ENCODE measurements around the gene TUBB2A. TPM values are rescaled to one million over a fixed set of nuclear protein-coding genes. Genes with fewer than 3 reads are reported as not detected.
"Not testable (repeated sequence)": the region's sequence is repeated elsewhere in the genome, so short reads cannot be mapped to it uniquely, and the experiment has no call there.

TUBB2A gene
- total RNA-seq, 4 donors from 2014 or later = 104 to 219 (median 142) TPM

DNA sequence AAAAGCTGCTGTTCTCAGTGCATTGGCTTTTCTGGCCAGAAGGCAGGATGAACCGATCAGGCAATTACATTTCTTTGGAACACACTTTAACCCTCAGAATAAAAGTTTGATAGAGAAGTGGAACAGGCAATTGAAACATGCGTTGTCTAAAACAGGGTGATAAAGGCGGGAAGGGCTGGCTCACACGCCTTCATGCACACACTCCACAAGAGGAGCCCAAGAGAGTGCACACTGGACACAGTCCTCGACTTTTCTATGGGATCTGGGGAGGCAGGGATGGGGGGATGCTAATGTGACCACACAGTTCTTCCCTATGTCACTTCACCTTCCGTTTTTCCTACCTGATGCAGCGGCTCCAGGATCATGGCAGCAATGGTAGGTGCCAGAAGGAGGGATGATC lies 30.9 kb upstream of the TUBB2A start:
- 86 to 93% methylated on average over 7 of the region's 7 CpGs for WGBS, 2 donors
- no peak overlapping the region for H3K4me3 ChIP-seq (ENCODE audit: low read depth, poor library complexity, severe bottlenecking)
- TF ChIP-seq, protein P1, sequence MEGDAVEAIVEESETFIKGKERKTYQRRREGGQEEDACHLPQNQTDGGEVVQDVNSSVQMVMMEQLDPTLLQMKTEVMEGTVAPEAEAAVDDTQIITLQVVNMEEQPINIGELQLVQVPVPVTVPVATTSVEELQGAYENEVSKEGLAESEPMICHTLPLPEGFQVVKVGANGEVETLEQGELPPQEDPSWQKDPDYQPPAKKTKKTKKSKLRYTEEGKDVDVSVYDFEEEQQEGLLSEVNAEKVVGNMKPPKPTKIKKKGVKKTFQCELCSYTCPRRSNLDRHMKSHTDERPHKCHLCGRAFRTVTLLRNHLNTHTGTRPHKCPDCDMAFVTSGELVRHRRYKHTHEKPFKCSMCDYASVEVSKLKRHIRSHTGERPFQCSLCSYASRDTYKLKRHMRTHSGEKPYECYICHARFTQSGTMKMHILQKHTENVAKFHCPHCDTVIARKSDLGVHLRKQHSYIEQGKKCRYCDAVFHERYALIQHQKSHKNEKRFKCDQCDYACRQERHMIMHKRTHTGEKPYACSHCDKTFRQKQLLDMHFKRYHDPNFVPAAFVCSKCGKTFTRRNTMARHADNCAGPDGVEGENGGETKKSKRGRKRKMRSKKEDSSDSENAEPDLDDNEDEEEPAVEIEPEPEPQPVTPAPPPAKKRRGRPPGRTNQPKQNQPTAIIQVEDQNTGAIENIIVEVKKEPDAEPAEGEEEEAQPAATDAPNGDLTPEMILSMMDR (IDR thresholded peaks at IDR 0.05) = no peak
- TF ChIP-seq POLR2A (IDR thresholded peaks at IDR 0.05) = no peak
- peak in 1 of 2 donors; percentile 67 for DNase-seq (ENCODE audit: low spot score in 2 of 2)
- intact Hi-C loops (cut with DNase I; ENCODE audit: low total_unique reads) = no loop called here

- no peak overlapping the region for H3K4me3 ChIP-seq (ENCODE audit: low read depth, poor library complexity, severe bottlenecking)
- intact Hi-C loops (cut with DNase I; ENCODE audit: low total_unique reads) = no loop called here
- no peak for DNase-seq (ENCODE audit: low spot score in 2 of 2)
- WGBS, 2 donors = 95 to 97% methylated on average over 3 of the region's 3 CpGs
- no peak for TF ChIP-seq POLR2A (IDR thresholded peaks at IDR 0.05)
- TF ChIP-seq, protein P1 (IDR thresholded peaks at IDR 0.05) = no peak
These were observed 29.6 kb upstream of the TUBB2A start for GRCh38 chr6:3186974-3187382.

DNA sequence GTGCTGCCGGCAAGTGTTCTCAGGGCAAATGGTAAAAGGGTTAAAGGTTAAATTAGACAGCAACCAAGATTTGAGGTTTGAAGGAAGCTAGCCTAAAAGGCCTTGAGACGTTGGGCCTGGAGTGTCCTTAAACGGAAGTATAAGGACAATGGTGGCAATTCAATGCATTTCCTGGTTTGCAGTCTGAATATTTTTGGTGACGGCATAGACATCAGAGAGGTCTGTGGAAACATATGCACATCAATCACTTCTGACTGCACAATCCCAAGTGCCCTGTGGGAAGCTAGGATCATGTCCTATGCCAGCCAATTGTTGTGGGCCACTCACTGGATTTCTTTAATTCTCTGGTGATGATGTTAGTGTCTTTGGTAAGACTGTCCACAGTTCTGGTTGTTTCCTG lies 25.7 kb upstream of the TUBB2A start:
- WGBS, 2 donors = 81 to 86% methylated on average over 4 of the region's 4 CpGs
- TF ChIP-seq POLR2A (IDR thresholded peaks at IDR 0.05) = no peak
- TF ChIP-seq, protein P1 (IDR thresholded peaks at IDR 0.05) = no peak
- intact Hi-C loops (cut with DNase I; ENCODE audit: low total_unique reads) = no loop called here
- H3K4me3 ChIP-seq (ENCODE audit: low read depth, poor library complexity, severe bottlenecking) = no peak overlapping the region
- no peak for DNase-seq (ENCODE audit: low spot score in 2 of 2)

DNA sequence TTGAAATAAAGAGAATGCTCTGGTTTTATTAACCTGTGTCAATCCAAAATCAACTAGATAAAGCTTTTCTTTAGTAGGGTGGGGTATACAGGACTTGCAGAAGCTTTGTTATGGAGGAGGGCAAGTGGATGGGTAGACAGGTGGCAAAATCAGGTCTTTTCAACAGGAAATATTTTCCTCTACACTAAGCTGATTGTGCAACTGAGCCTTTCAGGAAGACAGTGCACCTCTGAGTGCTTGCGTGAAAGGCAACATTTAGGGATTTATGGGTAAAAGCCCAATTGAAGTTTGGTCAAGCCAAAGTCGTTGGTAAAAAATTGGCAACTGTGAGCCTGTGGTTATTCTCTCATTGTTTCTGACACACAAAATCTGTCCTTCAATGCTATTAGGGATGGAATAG lies 23.8 kb upstream of the TUBB2A start:
- intact Hi-C loops (cut with DNase I; ENCODE audit: low total_unique reads) = no loop called here
- TF ChIP-seq POLR2A (IDR thresholded peaks at IDR 0.05) = no peak
- TF ChIP-seq, protein P1 (IDR thresholded peaks at IDR 0.05) = no peak
- DNase-seq (ENCODE audit: low spot score in 2 of 2) = no peak
- H3K4me3 ChIP-seq (ENCODE audit: low read depth, poor library complexity, severe bottlenecking) = no peak overlapping the region
- WGBS, 2 donors = 66 to 85% methylated on average over 2 of the region's 2 CpGs

DNA sequence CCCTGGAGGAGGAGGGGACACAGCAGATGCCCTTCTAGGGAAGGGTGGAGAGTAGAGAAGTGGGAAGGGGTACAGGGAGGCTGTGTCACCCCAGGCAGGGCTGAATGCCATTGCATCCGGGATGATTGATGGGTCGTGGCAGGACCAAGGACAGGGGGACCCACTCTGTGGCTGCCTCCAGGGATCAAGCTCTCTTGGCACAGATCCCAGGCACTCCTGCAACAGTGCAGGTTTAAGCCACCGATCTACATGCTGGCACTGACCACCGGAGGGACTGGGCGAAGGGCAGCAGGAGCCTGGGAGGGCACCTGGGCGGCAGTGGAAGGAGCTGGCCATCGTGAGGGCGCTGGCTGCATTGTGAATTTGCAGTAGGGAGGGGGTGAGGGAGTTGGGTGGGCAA lies 22.6 kb upstream of the TUBB2A start:
- H3K4me3 ChIP-seq (ENCODE audit: low read depth, poor library complexity, severe bottlenecking); intact Hi-C loops (cut with DNase I; ENCODE audit: low total_unique reads): not testable (repeated sequence)
- DNase-seq (ENCODE audit: low spot score in 2 of 2) = peak in 1 of 2 donors; percentile 56
- WGBS, 2 donors = 69% methylated on average over 6 to 7 of the region's 8 CpGs

- intact Hi-C loops (cut with DNase I; ENCODE audit: low total_unique reads); H3K4me3 ChIP-seq (ENCODE audit: low read depth, poor library complexity, severe bottlenecking): not testable (repeated sequence)
These were observed 21.3 kb upstream of the TUBB2A start for GRCh38 chr6:3178666-3179065.

DNA sequence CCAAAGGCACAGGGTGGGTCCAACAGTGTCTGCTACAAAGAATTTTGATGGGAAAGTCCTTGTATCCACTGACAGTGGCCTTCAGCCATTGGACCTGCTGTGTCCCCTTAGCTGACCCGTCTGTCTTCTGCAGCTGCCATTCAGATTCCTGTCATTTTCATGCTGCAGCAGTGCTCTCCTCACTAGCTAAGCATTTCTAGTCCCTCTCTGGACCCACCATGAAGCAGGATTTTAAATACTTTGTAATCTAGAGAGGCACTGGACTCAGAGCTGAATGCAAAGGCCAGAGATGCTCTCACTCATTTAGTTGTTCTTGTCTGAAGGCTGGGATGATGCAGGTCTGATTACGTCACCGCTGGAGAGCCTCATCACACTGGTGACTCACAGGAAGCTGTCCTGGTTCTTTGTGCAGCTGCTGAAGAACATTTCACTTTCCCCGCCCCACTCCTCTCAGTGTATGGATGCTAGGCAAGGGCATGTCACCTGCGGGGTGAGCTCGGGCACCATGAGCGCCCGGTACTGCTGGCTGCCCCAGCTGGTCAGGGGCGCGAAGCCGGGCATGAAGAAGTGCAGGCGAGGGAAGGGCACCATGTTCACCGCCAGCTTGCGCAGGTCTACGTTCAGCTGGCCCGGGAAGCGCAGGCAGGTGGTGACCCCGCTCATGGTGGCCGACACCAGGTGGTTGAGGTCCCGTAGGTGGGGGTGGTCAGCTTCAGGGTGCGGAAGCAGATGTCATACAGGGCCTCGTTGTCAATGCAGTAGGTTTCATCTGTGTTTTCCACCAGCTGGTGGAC lies 19.4 kb upstream of the TUBB2A start:
- no peak overlapping the region for H3K4me3 ChIP-seq (ENCODE audit: low read depth, poor library complexity, severe bottlenecking)
- TF ChIP-seq POLR2A (IDR thresholded peaks at IDR 0.05) = no peak
- TF ChIP-seq, protein P1 (IDR thresholded peaks at IDR 0.05) = no peak
- peak; percentile 53 to 84 for DNase-seq (ENCODE audit: low spot score in 2 of 2)
- 80% methylated on average over 20 to 21 of the region's 22 CpGs for WGBS, 2 donors
- intact Hi-C loops (cut with DNase I; ENCODE audit: low total_unique reads) = no loop called here

More at GRCh38 chr6:3178666-3179065, 21.3 kb upstream of the TUBB2A start:
- not testable (repeated sequence) for DNase-seq (ENCODE audit: low spot score in 2 of 2)
- WGBS, 2 donors = 65 to 68% methylated on average over 7 to 8 of the region's 8 CpGs

All from lower leg skin (tissue), 4 donors.